ENCODE data around the gene LRRC1.
"Not testable (repeated sequence)": the region's sequence is repeated elsewhere in the genome, so short reads cannot be mapped to it uniquely, and the experiment has no call there.

The LRRC1 gene

DNA sequence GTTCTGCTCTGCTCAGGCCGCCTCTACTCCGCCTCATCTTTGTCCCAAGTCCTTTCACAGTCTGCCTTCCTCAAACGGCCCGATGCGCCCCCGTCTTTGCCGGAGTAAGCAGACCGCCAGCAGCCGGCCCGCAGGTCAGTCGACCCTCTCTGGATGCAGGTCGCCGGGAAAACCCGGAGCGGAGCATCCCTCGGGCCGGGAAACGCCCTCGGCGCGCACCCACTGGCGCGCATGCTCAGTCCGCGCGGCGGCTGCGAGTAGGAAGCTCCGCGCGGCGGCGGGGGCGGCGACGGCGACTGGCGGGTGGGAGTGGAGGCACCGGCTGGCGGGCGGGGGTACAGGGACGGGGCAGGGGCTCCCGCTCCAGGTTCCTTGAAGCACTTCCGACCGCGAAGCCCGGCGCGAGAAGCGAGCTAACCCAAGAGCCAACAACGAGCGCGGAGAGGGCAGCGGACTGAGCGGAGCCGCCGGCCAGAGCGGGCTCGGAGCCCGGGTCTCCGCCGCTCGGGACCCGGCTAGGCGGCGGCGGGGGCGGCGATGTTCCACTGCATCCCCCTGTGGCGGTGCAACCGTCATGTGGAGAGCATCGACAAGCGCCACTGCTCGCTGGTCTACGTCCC, at the start of gene LRRC1:
TSS of gene LRRC1 (plus strand) at position 286 of the 620 bp plus-strand sequence. CDS start at position 538, 252 bp downstream.
- peak; percentile 79 to 90 for DNase-seq

DNA sequence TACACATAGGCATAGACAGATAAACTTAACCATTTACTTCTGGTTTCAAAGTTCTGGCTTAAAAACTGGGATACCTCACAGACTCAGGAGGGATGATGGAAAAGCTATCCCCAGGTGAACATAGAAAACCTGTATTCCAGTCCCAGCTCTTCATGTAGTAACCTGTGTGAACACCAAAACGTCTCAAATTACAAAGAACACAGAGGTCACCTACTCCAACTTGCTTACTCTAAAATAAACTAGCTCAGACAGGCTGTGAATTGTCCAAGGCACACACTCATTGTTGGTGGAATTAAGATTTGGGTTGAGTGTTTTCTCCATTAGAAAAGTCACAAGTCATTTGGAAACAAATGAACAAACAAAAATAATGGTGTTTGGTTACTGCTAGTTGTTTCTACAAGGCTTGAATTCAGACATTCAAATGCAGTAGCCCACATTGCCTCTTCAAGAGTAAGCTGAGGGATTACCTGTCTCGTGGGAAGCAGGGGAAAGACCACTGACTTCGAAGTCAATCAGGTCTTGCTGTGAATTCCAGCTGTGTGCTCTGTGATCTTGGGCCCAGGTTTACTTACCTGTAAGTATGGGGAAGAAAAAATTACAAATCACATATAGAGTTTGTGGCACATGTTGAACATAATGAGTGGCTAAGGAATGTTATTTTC, 48.2 kb upstream of the LRRC1 start:
- no peak for DNase-seq

DNA sequence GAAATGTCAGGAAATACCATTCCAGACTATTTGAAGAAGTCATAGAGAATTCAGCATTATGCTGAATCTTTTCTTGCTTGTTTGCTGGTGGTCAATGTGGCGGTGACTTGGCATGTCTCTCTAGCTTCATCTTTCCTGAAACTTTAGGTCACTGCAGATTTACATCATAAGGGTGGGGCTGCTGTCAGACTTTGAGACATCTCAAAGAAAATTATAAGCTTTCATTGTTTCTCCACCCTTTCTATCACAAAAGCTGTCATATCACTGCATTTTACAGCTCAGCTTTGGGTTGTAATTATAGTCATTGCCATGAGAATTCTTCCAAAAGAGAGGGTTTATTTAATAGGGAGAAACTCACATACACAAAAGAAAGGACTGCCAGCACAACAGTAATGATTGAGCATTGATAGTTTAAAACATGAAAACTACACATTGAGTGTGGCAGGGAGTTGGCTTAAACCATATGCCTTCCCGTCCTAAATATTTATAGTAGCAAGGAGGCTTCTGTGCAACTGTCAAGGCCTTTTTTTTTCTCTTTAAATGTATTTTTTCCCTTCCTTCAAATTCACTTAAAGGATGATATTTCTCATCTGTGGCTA, 44.7 kb upstream of the LRRC1 start:
- no peak for DNase-seq

DNA sequence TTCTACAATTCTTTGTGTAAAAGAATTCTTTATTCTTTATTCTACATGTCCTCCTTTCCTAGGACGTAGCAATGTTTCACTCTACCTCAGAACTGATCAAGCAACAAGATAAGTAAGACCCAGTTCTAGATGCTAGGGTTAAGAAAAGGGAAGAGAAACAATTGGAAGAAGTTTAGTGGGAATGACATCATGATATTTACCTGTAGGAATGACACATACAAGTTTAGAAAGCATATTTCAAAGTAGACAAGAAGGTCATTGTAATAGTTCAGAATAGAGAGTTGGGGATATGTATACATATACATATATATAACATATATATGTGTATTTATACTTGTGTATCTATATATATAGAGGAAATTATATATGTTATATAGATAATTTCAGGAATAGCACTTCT, 43.4 kb upstream of the LRRC1 start:
- DNase-seq: no peak

DNA sequence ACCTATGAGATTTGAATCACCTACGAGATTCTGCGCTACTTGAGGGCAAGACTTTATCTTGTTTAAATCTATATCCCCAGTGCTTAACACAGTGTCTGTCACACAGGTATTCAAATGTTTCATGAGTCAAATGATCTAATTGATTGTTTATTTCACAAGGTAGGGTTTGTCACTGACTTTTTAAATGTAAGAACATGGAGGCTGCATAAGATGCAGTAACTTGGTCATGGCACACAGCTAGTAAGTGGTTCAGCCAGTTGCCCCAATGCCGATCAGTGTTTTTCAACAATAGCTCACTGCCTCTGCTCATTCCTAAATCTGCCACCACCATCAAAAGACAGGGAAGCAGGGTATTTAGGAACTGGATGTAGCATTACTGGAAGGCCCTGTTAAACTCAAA, 42.4 kb upstream of the LRRC1 start:
- no peak for DNase-seq

DNA sequence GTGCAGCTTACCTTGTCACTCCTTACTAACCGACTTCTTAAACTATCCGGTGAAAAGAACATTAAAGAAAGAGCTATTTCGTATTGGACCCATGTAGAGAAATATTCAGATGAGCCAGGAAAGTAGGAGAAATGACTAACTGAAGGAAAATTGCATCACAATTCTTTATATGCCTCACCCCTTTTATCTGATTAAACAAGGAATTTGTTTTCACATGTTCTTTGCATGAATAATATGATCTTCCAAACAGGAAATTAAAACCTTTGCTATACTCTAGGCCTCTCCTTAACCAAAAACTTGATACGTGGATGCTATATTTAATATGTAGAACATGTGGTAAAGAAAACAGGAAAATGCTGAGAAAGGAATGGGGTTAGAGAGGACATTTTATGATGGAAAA, 41.9 kb upstream of the LRRC1 start:
- DNase-seq: no peak

DNA sequence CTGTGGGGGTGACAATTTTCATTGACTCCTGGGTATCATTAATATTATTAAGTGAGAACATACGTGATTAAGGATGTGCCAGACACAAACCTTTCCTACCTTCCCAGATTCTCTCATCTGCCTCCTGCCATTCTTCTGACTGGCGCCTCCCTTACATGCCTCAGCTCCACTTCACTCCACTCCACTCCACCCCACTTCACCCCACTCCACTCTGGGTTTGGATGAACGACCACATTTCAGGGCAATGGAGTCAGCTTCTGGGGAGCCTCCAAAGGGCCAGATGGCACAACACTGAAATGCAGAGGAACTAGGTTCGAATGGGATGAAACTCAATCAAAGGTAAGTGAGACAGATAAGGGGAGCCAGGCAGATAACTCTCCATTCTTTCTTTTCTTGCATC, 40.5 kb upstream of the LRRC1 start:
- no peak for DNase-seq

DNA sequence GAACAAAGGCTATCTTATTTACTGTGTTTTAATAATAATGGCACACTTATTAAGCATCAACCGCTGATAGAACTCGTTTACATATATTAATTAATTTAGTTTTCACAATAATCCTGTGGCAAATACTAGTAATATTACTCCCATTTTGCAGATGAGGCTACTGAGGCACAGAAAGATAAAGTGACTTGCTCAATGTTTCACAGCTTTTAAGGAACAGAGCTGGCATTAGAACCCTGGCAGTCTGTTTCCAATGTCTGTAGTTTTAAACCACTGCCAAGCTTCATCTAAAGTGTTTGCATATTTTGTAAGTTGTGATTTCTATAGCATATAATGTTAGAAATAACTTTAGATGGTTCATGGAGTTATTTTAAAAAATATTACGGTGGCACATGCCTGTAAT, 38.4 kb upstream of the LRRC1 start:
- no peak for DNase-seq

DNA sequence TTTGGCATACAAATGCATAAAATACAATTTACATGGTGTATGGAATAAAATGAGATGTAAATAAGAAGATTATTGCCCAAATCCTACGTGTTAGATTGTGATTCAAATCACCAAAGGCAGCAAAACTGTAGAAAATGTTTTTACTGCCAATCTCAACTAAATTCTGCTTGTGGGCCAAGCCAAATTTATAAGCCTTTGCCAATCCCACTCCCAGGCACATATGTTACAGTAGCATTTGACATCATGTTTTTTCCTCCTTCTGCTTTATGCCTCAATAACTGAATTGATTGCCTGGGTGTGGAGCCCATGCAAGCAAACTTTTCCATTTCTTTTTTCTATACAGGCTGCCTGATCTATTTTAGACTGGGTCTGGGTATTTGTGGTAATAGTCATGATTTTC, 36.3 kb upstream of the LRRC1 start:
- DNase-seq: no peak

DNA sequence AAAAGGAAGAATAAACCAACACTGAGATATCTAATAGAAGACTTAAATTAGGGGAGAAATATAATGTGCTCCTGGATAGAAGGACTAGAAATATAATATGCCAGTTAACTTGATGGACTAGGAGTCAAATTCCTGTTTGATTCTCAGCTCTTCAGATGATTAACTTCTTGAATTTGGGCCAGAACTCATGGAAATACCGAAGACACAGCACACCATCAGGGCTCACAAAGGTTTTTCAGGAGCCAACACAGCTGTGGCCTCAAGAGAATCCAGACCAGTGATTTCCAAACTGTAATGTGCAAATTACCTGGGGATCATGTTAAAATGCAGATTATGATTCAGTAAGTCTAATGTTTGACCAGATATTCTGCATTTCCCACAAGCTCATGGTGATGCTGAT, 33.8 kb upstream of the LRRC1 start:
- no peak for DNase-seq

DNA sequence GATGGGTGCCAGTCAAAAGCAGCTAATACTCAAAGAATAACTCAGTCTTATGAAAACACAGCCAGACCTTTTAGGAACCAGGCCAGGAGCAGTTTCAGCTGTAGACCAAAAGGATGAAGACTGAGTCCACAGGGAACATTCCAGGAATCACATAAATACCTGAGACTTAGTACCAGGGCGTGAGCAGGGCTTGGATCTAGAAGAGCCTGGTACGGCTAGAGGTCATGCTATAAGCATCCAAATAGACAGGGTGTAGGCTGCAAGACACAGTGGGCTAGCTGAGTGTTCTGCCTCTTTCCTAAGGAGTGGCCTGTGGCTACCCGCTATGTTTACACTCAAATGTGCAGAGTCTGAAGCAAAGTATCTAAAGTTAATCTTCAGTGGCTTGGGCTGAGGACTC, 29.5 kb upstream of the LRRC1 start:
- no peak for DNase-seq

DNA sequence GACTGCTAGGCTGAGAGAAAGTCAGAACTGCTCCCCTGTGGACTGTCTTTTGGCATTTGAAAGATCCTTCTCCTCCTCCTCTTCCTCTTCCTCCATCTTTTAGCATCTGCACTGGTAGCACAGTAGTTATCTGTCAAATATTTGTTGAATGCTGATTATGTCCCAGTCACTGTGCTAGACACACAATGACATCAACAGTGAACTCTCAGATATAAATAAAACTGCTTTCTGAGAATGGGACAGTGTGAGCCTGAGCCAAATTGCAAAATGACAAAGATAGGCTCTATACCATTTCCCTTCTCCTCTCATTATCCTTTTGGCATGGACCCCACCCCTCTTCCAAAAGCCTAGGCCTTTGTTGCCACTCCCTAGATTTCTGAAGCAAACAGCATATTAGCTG, 27.9 kb upstream of the LRRC1 start:
- no peak for DNase-seq

DNA sequence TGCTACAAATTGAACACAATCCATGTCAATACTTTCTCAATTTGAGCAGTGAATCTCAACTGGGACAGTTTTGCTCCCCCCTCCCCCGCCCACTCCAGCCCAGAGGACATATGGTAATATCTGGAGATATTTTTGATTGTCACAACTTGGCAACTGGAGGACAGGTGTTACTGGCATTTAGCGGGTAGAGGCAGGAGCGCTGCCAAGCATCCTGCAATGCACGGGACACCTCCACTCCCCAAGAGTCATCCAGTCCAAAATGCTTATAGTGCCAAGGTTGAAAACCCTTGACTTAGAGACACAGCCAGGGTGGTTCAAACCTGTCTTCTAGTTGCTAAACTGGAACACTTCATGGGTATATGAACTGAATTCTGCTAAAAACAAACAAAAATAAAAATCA, 26.9 kb upstream of the LRRC1 start:
- DNase-seq: peak; percentile 19 to 61

DNA sequence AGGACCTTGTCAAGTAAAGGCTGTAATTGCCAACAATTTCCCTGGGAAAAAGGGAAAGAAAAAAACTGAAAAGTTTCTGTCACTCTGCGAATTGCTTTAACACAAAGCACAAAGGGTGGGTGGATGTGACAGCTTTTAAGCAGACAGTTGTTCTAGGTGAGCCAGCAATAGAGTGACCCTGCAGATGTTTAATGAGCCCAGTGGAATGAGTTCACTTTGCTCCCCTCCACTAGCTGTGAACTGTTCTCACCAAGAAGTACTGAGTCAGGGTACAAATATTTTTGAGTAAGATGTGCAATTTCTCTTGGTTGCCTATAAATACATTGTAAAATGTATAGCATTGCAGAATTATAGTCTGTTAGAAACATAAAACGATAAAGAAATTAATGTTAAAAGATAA, 26.2 kb upstream of the LRRC1 start:
- DNase-seq: no peak

DNA sequence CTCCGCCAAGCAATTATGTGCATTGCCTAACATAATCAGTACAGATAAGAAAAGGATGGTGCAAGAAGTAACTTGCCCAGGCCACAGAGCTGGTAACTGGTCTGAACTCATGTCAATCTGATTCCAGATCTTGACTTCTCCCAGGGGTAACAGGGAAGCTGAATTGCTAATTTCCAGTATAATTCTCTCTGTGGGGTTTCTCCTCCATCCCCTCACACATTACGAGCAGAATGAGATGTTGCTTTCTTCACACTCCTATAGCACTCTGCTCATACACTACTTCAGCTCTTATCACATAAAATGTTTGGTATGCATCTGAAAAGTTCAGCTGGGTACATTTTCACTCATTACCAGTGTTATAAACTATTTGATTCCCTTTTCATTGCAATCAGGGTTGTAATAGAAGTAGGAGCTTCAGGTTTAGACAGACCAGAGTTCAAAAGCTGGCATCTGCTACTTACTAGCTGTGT, 24.0 kb upstream of the LRRC1 start:
- peak in 1 of 2 experiments; percentile 27 for DNase-seq

DNA sequence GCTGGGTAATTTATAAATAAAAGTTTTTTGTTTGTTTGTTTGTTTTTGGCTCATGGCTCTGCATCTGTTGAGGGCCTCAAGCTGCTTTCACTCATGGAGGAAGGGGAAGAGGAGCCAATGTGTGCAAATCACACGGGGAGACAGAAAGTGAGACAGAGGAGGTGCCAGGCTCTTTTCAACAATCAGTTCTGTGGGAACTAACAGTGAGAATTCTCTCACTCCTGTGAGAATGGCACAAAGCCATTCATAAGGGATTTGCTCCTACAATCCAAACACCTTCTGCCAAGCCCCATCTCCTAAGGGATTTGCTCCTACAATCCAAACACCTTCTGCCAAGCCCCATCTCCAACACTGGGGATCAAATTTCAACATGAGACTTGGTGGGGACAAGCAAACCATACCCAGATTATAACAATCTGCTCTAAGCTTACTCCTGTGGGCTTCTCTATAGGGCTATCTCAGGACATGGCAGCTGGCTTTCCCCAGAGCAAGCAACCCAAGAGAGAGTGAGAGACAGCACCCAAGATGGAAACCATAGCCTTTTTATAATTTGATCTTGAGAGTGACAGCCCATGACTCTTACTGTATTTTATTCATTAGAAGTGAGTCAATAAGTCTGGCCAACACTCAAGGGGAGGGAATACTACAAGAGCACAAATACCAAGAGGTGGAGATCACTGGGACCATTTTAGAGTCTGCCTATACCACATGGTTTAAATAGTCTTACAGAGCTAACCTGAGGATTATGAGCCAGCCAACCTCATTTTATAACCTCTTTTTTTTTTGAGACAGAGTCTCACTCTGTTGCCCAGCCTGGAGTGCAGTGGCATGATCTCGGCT, 22.8 kb upstream of the LRRC1 start:
- DNase-seq: peak; percentile 95 to 97

DNA sequence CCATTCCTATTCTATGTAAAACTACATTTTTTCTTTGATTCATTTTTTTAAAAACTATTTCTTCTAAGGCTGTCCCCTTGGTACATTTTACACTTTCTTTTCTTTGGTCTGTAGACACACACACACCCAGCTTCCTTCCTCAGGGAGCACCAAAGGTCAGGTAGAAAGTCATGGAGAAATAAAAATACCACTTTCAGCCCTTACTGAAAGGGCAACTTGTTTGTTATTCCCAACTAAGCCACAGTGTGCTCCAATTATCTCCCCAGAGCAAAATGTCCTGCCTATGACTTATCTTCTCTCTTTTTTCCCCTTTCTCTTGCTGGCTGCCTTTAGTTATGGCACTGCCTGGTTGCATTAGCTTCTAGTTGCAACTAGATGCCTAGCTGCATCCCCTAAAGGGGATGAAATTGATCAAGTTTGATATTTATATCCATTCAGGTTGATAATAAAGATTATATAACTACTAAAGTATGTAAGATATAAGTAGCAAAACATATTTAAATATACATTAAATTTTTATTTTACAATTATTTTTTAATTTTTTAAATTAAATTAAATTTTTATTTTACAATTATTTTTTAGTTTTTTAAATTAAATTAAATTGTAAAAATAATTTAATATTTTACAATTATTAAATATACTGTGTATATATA, 21.6 kb upstream of the LRRC1 start:
- DNase-seq: no peak

DNA sequence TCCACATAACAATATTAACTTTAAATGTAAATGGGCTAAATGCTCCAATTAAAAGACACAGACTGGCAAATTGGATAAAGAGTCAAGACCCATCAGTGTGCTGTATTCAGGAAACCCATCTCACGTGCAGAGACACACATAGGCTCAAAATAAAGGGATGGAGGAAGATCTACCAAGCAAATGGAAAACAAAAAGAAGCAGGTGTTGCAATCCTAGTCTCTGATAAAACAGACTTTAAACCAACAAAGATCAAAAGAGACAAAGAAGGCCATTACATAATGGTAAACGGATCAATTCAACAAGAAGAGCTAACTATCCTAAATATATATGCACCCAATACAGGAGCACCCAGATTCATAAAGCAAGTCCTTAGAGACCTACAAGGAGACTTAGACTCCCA, 18.7 kb upstream of the LRRC1 start:
- not testable (repeated sequence) for DNase-seq

DNA sequence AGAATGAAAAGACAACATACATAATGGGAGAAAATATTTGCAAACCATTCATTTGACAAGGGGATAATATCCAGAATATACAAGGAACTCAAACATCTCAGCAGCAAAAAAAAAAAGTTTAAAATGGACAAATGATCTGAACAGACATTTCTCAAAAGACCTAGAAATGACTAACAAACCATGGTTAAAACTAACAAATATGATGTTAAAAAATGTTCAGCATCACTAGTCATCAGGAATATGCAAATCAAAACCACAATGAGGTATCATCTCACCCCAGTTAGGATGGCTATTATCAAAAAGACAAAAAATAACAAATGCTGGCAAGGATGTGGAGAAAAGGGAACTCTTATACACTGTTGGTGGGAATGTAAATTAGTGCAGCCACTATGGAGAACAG, 9.8 kb upstream of the LRRC1 start:
- not testable (repeated sequence) for DNase-seq

DNA sequence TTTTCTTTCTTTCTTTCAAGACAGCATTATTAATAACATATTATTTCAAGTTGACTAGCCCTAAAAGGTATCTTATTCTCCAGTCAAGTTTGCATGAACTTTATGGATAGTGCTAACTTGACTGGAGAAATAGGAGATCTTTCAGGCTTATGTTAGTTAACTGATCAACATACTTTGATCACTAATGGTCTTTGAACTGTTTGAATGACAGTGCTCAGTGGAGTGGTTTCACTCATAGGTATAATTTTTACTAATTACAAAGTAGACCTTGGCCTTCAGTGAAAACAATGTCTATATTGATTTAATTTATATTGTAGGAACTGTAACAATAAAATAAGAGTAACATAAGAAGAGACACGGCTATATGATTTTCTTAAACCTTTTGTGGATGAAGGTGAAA, 8.0 kb upstream of the LRRC1 start:
- DNase-seq: no peak

DNA sequence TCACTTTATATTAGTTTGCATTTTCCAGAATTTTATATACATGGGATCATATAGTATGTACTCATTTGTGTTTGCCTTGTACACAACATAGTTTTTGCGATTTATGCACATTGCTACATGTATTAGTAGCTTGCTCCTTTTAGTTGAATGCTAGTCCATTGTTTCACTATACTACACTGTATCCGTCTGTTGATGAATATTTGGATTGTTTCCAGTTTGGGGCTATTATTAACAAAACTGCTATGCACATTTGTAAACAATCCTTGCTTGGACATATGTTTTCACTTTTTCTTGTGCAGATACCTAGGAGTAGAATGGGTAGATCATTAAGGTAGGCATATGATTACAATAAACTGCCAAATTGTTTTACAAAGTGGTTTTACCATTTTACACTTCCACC, 3.9 kb upstream of the LRRC1 start:
- DNase-seq: no peak

DNA sequence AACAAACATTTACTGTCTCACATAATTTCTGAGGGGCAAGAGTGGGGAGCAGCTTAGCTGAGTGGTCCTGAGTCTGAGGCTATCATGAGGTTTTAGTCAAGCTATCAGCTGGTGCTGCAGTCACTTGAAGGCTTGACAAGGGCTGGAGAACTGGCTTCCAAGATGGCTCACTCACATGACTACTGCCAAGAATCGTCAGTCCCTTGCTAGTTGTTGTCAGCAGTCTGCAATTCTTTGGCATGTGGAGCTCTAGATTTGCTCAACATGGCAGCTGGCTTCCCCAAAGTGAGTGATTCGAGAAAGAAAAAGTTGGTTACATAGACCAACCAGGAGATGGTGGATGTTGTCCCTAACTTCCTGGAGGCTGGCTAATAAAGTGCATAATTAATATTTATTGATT, 2.8 kb upstream of the LRRC1 start:
- DNase-seq: no peak

DNA sequence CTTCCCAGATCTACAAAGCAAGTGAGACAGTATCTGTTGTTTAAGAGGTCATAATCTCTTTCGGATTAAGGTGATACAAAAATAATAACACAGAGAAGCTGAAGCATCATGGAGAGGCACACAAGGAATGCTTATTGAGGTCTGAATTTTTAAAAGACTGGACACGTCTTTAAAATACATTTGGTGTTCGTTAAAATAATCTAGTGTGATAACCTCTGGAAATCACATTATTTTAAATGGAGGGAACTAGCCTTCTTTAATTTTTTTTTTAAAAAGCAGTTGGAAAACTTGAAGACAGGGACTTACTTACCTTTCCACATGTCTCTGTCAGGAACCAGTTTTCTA, 1.9 kb upstream of the LRRC1 start:
- DNase-seq: peak in 1 of 2 experiments; percentile 21

Data from NCI-H524 (cell line).